ENCODE results near the gene GCC2.

GCC2 gene, protein sequence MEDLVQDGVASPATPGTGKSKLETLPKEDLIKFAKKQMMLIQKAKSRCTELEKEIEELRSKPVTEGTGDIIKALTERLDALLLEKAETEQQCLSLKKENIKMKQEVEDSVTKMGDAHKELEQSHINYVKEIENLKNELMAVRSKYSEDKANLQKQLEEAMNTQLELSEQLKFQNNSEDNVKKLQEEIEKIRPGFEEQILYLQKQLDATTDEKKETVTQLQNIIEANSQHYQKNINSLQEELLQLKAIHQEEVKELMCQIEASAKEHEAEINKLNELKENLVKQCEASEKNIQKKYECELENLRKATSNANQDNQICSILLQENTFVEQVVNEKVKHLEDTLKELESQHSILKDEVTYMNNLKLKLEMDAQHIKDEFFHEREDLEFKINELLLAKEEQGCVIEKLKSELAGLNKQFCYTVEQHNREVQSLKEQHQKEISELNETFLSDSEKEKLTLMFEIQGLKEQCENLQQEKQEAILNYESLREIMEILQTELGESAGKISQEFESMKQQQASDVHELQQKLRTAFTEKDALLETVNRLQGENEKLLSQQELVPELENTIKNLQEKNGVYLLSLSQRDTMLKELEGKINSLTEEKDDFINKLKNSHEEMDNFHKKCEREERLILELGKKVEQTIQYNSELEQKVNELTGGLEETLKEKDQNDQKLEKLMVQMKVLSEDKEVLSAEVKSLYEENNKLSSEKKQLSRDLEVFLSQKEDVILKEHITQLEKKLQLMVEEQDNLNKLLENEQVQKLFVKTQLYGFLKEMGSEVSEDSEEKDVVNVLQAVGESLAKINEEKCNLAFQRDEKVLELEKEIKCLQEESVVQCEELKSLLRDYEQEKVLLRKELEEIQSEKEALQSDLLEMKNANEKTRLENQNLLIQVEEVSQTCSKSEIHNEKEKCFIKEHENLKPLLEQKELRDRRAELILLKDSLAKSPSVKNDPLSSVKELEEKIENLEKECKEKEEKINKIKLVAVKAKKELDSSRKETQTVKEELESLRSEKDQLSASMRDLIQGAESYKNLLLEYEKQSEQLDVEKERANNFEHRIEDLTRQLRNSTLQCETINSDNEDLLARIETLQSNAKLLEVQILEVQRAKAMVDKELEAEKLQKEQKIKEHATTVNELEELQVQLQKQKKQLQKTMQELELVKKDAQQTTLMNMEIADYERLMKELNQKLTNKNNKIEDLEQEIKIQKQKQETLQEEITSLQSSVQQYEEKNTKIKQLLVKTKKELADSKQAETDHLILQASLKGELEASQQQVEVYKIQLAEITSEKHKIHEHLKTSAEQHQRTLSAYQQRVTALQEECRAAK (N-terminal part only)

GRCh38 chr2:108448678-108449409 lies at the start of gene GCC2:
Gene GCC2 (plus strand): TSS chr2:108449206. CDS start chr2:108449275, 69 bp downstream.
- in situ Hi-C loops (cut with HindIII; ENCODE audit: low sequenced_read_pairs) = no loop called here

DNA sequence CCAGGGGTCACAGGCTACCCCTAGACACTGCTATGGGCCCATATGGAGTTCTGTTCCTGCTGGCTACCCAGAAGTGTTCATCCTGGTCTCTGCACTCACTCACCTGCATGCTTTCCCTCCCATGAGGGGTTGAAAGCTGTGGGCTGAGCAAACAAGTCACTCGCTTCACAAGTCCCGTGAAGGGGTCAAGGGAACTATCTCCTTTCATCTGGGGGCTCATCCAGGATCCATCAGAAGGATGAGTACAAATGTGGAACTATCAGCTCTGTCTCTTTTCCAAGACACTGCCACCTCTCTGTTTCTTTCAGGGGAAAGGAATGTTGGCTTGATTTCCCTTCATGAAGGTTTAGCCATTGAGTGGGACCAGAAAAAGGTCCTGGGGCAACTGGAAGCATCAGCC lies 49.5 kb upstream of the GCC2 start:
- in situ Hi-C loops (cut with HindIII; ENCODE audit: low sequenced_read_pairs) = no loop called here

- in situ Hi-C loops (cut with HindIII; ENCODE audit: low sequenced_read_pairs) = no loop called here
These were observed 47.2 kb upstream of the GCC2 start for GRCh38 chr2:108401800-108402199.

- in situ Hi-C loops (cut with HindIII; ENCODE audit: low sequenced_read_pairs) = no loop called here
These were observed 45.5 kb upstream of the GCC2 start for GRCh38 chr2:108403494-108403893.

DNA sequence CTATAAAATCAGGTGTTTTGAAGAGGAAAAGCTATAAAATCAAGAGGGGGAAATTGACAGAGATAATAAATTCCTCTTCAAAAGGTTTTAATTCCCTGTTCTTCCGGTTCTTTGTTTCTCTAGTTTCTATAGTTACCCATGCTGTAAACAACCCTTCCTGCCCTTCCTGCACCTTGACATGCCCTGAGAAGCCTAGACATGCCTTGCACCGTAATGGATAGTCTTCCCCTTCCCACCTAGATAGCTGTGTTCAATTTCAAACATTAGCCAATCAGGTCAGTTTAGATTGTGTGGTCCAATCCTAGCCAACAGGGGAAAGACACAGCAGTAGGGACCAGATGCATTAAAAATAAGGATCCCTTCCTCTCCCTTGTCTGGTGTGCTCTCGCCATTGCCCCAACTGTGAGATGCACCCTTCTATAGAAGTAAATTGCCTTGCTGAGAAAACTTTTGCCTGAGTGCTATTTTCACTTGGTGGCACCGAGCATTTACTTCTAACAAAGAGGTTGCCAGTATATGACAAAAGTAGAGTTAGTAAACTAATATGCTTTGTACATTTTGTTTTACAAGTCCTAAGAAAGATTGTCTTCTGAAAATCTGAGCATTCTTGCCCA lies 44.1 kb upstream of the GCC2 start:
- in situ Hi-C loops (cut with HindIII; ENCODE audit: low sequenced_read_pairs) = loop anchor here (5.0 kb wide), 1 partner anchor 53 kb away; no protein-coding TSS in a partner anchor

- in situ Hi-C loops (cut with HindIII; ENCODE audit: low sequenced_read_pairs) = loop anchor here (5.0 kb wide), 1 partner anchor 56 kb away; no protein-coding TSS in a partner anchor
These were observed 40.9 kb upstream of the GCC2 start for GRCh38 chr2:108407864-108408729.

DNA sequence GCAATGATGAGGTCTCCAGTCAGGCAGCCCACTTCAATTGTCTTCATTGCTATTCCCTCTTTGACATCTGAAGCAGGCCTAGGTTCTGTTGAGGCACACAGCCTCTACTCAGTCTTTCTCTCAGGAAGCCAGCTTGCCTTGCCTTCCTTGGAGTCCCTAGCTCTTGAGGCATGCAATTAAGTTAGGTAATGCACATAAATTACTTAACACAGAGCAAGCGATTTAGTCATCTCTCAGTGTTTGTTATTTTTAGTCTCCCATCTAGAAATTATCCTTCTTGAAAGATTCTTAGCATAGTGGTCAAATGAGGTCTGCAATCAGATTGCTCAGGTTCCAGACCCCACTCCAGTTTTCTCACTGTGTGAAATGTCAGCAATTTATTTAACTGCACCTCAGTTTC lies 39.2 kb upstream of the GCC2 start:
- in situ Hi-C loops (cut with HindIII; ENCODE audit: low sequenced_read_pairs) = loop anchor here (5.0 kb wide), 1 partner anchor 57 kb away; no protein-coding TSS in a partner anchor

GRCh38 chr2:108412995-108413710 lies 35.9 kb upstream of the GCC2 start:
- in situ Hi-C loops (cut with HindIII; ENCODE audit: low sequenced_read_pairs) = no loop called here

GRCh38 chr2:108413711-108414095 lies 35.3 kb upstream of the GCC2 start:
- in situ Hi-C loops (cut with HindIII; ENCODE audit: low sequenced_read_pairs) = no loop called here

GRCh38 chr2:108414256-108414876 lies 34.6 kb upstream of the GCC2 start:
- in situ Hi-C loops (cut with HindIII; ENCODE audit: low sequenced_read_pairs) = no loop called here

- in situ Hi-C loops (cut with HindIII; ENCODE audit: low sequenced_read_pairs) = no loop called here
These were observed 34.1 kb upstream of the GCC2 start for GRCh38 chr2:108414945-108415344.

- in situ Hi-C loops (cut with HindIII; ENCODE audit: low sequenced_read_pairs) = no loop called here
These were observed 31.8 kb upstream of the GCC2 start for GRCh38 chr2:108417254-108417653.

DNA sequence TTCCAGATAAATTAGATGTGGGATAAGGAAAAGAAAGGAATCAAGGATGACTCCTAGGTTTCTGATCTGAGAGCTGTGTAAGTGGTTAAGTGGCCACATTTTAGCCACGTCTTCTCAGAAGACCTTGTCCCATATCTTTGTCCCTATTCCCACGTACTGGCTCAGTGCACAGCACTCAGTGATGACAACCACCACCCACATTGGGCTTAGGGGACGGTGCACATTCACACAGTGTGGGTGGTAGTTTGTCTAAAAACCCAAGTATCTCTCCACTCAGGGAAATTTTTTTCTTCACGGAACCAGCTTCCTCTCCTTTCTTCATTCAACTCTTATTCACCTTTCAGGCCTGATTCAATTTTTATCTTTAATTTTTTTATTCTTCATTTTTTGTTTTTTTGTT lies 30.6 kb upstream of the GCC2 start:
- in situ Hi-C loops (cut with HindIII; ENCODE audit: low sequenced_read_pairs) = no loop called here

DNA sequence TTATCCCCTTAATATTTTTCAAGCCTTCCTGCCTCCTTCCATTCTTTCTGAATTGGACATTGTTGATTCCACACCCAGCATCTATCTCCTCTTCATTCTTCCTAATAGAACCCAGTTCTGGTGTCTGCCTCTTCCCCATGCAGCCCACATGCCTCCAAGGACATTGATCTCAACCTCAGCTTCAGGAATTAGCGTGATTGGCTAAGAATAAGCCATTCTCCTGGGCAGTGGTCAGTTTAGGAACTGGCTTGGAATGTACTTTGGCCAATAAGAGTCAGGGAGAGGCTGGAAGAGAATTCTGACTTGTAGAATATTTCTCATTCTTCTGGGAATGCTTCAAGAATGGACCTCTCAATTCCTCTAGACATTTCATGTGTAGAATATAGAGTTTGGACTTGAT lies 25.9 kb upstream of the GCC2 start:
- in situ Hi-C loops (cut with HindIII; ENCODE audit: low sequenced_read_pairs) = no loop called here

GRCh38 chr2:108423502-108424251 lies 25.3 kb upstream of the GCC2 start:
- in situ Hi-C loops (cut with HindIII; ENCODE audit: low sequenced_read_pairs) = no loop called here

GRCh38 chr2:108428286-108429009 lies 20.6 kb upstream of the GCC2 start:
- in situ Hi-C loops (cut with HindIII; ENCODE audit: low sequenced_read_pairs) = no loop called here
